Testis (tissue), 3 donors: ENCODE results near the gene WIPF3. TPM values are rescaled to one million over a fixed set of nuclear protein-coding genes. Genes with fewer than 3 reads are reported as not detected.

Source experiments
- DNase-seq: peaks from one replicate; pipeline ENCODE4 v3.0.0-alpha.2; 2019
- H3K27ac ChIP-seq, 2 donors: fragments of 200-600 bp; sonication (generic); one replicate each; pipeline ENCODE4 v1.5.1; 2019
- H3K27me3 ChIP-seq: fragments of 200-600 bp; sonication (generic); one replicate; pipeline ENCODE4 v1.5.1; 2019
- H3K36me3 ChIP-seq: fragments of 200-600 bp; sonication (generic); one replicate; pipeline ENCODE4 v1.5.1; 2017; ENCODE audit warnings: low read depth; ENCODE audit errors: missing control alignments
- H3K4me1 ChIP-seq: fragments of 200-600 bp; sonication (generic); one replicate; pipeline ENCODE4 v1.5.1; 2019
- H3K4me3 ChIP-seq, 2 donors: fragments of 200-600 bp; sonication (generic); one replicate each; pipeline ENCODE4 v1.5.1; 2017 to 2019
- H3K9me3 ChIP-seq: fragments of 200-600 bp; sonication (generic); one replicate; pipeline ENCODE4 v1.5.1; 2017
- POLR2A ChIP-seq: fragments of 450-650 bp; IDR thresholded peaks from one replicate; pipeline ENCODE4 v1.6.1; 2017; ENCODE audit warnings: antibody characterized with exemption, mild to moderate bottlenecking, moderate library complexity
- WGBS, 2 donors: methylation state at CpG; one replicate each; pipeline ENCODE4 v1.1.5; 2018; 5-methylcytosine and 5-hydroxymethylcytosine counted together
- intact Hi-C: fragments of 100-400 bp; cut with DNase I; formaldehyde crosslinking; loops from one replicate; pipeline ENCODE4 v1.15.1; 2023; ENCODE audit warnings: low total_unique reads
- polyA plus RNA-seq: library from polyadenylated mRNA; stranded (reverse); fragments of 350-450 nt; fragmentation: Illumina TruSeq; extraction: RNeasy Lipid Tissue Mini Kit (QIAGEN cat#74804); gene quantifications from one replicate; pipeline ENCODE4 v1.2.3, GENCODE V29; 2014; ENCODE audit warnings: low read depth, low replicate concordance; ENCODE audit not compliant: insufficient read depth
- total RNA-seq, 2 donors: library from RNA; depleted of rRNA; stranded (reverse); fragments of >200 nt; gene quantifications; one replicate each; pipeline ENCODE4 v1.2.3, GENCODE V29; 2016
- TF ChIP-seq, protein P1 (sequence below), 3 experiments: fragments of 450-650 bp in 2 of 3; fragments of 200-600 bp in 1 of 3; sonication (generic) in 1 of 3; IDR thresholded peaks; one replicate each; pipeline ENCODE4 v1.5.1; 2016 to 2019; ENCODE audit warnings: antibody characterized with exemption in 3 of 3, mild to moderate bottlenecking in 2 of 3, moderate library complexity in 1 of 3

WIPF3 gene
- total and polyA plus RNA-seq, 3 donors from 2014 or later: 42.7 to 110 (median 80.7) TPM

DNA sequence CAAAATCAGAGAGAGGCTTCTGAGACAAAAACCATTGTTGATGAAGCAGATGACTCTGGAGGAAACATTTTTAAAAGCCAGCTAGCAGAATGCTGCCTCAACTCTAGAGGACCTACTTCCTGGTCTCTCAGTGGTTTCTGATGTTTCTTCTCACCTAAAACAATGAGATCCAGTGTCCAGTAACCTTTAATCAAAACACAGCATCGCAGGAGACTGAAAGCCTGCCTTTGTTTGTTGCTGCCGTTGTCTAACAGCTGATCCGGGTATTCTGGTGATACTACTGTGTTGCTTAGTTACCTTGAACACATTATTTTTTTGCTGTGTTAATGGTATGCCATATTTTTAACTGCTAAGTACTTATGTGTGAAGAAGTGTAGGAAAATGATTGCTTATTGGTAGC is 70.9 kb downstream of the WIPF3 start:
- no peaks in the 10 kb centered on the region for H3K9me3 ChIP-seq
- H3K27ac ChIP-seq: no peak overlapping the region
- WGBS, 2 donors: 40 to 68% methylated on average over 3 of the region's 3 CpGs
- peaks cover 7% of the 10 kb centered on the region for H3K4me1 ChIP-seq
- H3K4me3 ChIP-seq: no peak overlapping the region
- no peaks in the 10 kb centered on the region for H3K36me3 ChIP-seq
- DNase-seq: no peak
- intact Hi-C loops: no loop called here
- TF ChIP-seq POLR2A: no peak
- TF ChIP-seq, protein P1, sequence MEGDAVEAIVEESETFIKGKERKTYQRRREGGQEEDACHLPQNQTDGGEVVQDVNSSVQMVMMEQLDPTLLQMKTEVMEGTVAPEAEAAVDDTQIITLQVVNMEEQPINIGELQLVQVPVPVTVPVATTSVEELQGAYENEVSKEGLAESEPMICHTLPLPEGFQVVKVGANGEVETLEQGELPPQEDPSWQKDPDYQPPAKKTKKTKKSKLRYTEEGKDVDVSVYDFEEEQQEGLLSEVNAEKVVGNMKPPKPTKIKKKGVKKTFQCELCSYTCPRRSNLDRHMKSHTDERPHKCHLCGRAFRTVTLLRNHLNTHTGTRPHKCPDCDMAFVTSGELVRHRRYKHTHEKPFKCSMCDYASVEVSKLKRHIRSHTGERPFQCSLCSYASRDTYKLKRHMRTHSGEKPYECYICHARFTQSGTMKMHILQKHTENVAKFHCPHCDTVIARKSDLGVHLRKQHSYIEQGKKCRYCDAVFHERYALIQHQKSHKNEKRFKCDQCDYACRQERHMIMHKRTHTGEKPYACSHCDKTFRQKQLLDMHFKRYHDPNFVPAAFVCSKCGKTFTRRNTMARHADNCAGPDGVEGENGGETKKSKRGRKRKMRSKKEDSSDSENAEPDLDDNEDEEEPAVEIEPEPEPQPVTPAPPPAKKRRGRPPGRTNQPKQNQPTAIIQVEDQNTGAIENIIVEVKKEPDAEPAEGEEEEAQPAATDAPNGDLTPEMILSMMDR (IDR thresholded peaks at IDR 0.05): no peak
- no peaks in the 10 kb centered on the region for H3K27me3 ChIP-seq

DNA sequence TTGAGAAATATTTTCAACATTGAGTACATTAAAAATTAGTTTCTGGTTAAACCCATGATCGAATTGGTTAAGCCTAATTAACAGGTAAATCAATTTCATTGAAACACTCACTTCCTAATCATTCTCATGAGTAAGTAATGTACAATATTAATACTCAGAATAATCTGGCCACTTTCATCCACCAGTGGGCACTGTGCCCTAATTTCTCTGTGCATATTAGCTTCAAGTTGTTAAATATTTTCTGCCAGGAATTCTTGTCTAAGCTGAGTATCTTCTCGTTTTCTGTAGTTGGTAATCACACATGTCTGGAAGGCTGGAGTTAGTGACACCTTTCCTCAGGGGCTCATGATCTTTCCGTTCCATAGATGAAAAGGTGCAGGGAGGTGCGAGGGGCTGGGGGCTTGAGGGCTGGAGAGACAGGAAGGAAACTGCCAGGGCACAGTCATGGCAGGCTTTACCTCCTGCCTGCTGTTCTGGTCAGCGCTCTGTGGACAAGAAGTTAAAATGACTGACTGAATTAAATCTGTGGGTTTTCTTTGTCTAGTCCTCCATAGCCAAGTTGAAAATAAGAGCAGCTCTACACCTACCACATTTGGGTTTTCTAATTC is 71.9 kb downstream of the WIPF3 start:
- H3K27ac ChIP-seq: no peak overlapping the region
- 68 to 86% methylated on average over 5 of the region's 5 CpGs for WGBS, 2 donors
- H3K4me1 ChIP-seq: peaks cover 7% of the 10 kb centered on the region
- intact Hi-C loops: no loop called here
- TF ChIP-seq, protein P1 (IDR thresholded peaks at IDR 0.05): peak in 2 of 3 experiments; percentile 15 to 20
- TF ChIP-seq POLR2A: no peak
- peak; percentile 55 for DNase-seq
- H3K4me3 ChIP-seq: no peak overlapping the region
- H3K27me3 ChIP-seq: no peaks in the 10 kb centered on the region
- no peaks in the 10 kb centered on the region for H3K36me3 ChIP-seq
- H3K9me3 ChIP-seq: no peaks in the 10 kb centered on the region

DNA sequence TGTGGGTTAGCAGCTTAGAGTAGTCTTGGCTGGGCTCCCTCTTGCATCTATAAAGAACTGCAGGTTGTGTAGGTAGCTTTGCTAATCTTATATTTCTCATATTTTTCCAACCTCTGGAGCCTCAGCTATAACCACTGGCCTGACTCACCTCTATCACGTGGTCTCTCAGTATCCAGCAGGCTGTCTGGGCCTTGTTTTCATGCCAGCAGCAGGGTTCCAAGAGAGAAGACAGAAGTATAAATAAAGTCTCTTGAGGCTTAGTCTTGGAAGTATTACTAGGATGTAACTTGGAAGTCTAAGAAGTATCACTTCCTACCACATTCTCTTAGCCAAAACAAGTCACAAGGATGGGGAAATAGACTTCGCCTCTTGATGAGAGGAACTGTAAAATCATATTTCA is 73.3 kb downstream of the WIPF3 start:
- Histone ChIP-seq H3K4me1 (peaks cover 7% of the 10 kb centered on the region), H3K9me3 (no peaks in the 10 kb centered on the region), H3K4me3 (no peak overlapping the region), H3K36me3 (no peaks in the 10 kb centered on the region), H3K27me3 (no peaks in the 10 kb centered on the region), H3K27ac (peak overlapping the region in 1 of 2 donors; percentile 61)
- peak; percentile 73 for DNase-seq
- no peak for TF ChIP-seq POLR2A
- WGBS, 2 donors: 44 to 59% methylated on average over 2 of the region's 2 CpGs
- intact Hi-C loops: no loop called here

DNA sequence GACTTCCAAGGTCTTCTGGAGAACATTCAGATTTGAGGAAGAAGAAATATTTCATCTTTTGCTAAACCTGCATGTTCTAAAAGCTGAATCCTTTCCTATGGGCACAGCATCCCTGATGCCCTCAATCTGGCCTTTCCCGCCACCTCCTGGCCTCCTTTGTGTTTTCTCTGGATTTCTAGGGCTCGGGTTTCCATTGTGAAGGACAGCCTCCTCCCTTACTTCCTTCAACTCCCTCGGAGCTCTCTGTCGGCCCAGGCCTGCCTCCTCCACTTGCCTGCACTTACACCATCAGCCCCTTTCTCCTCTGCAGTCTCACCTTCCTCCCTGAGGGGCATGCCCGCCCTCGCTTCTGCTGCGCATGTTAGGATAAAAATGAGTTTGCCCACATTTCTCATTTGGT is 75.4 kb downstream of the WIPF3 start:
- intact Hi-C loops: no loop called here
- H3K36me3 ChIP-seq: no peaks in the 10 kb centered on the region
- TF ChIP-seq, protein P1 (IDR thresholded peaks at IDR 0.05): no peak
- no peak for TF ChIP-seq POLR2A
- H3K27me3 ChIP-seq: no peaks in the 10 kb centered on the region
- whole genome bisulfite sequencing, 2 donors: 59 to 63% methylated on average over 7 of the region's 7 CpGs
- peak; percentile 54 for DNase-seq
- no peak overlapping the region for H3K4me3 ChIP-seq
- no peaks in the 10 kb centered on the region for H3K9me3 ChIP-seq
- H3K27ac ChIP-seq: peak overlapping the region in 1 of 2 donors; percentile 61
- peaks cover 7% of the 10 kb centered on the region for H3K4me1 ChIP-seq

DNA sequence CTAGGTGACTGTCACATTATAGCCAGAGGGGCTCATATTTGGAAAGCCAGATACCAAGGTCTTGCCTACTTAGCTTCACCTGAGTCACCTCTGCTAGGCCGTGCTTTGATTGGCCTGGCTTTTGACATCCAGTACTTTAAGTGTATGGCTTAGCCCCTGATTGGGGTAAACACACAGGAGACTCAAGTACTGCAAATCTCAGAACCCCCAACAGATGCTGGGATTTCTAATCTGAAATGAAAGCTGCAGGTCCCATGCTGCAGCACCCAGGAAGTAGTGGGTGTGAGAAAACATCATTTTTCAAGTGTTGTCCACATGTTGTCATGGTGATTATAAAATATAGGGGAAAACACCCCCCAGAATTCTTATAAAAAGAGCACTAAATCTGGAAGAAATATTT is 76.2 kb downstream of the WIPF3 start:
- DNase-seq: no peak
- TF ChIP-seq, protein P1 (IDR thresholded peaks at IDR 0.05): no peak
- TF ChIP-seq POLR2A: no peak
- WGBS, 2 donors: 82 to 100% methylated on average over 1 of the region's 1 CpG
- H3K27ac ChIP-seq: peak overlapping the region; percentile 48 to 61
- intact Hi-C loops: no loop called here
- H3K4me1 ChIP-seq: peaks cover 7% of the 10 kb centered on the region
- H3K27me3 ChIP-seq: no peaks in the 10 kb centered on the region
- no peaks in the 10 kb centered on the region for H3K36me3 ChIP-seq
- no peak overlapping the region for H3K4me3 ChIP-seq
- no peaks in the 10 kb centered on the region for H3K9me3 ChIP-seq
